Frontal cortex (tissue), 4 donors: ENCODE data around the gene RPS2. TPM values are rescaled to one million over a fixed set of nuclear protein-coding genes. Genes with fewer than 3 reads are reported as not detected.
A peak's percentile ranks its signal among the peaks of the same experiment; 100 is the strongest.
"Not testable (repeated sequence)": the region's sequence is repeated elsewhere in the genome, so short reads cannot be mapped to it uniquely, and the experiment has no call there.

ENCODE experiments used
- DNase-seq, 2 donors: peaks; one replicate each; pipeline ENCODE4 v3.0.0; 2012; ENCODE audit warnings: low spot score in 2 of 2
- FAIRE-seq: peaks from 2 replicates; lab custom pipeline; 2012; peaks lifted over from hg19 to GRCh38; lab: Jason Lieb, UNC
- total RNA-seq: library from RNA; depleted of rRNA; stranded (reverse); fragments of >200 nt; gene quantifications from one replicate; pipeline ENCODE4 v1.2.3, GENCODE V29; 2014
- donor health status: control.
- donor health status: control.
- donor health status: control.

The RPS2 gene
- total RNA-seq, 1 donor from 2014 or later: 1,930 TPM

GRCh38 chr16:1968146-1968953 lies 3.7 kb upstream of the RPS2 start:
- DNase-seq (no peak), FAIRE-seq (no peak)

GRCh38 chr16:1966460-1966859 lies 1.8 kb upstream of the RPS2 start, which contains the start of gene RNF151:
Gene RNF151, plus strand, starts transcription at chr16:1966856. Its CDS starts 26 bp downstream, at chr16:1966882.
- DNase-seq (no peak), FAIRE-seq (no peak)

GRCh38 chr16:1965396-1966001 lies 873 bp upstream of the RPS2 start:
- FAIRE-seq (no peak), DNase-seq (peak in 1 of 2 donors; percentile 28)

- DNase-seq (peak in 1 of 2 donors; percentile 39), FAIRE-seq (no peak)
These were observed 670 bp downstream of the RPS2 start for GRCh38 chr16:1963806-1964505.

- FAIRE-seq, DNase-seq: not testable (repeated sequence)
These were observed 2.2 kb downstream of the RPS2 start for GRCh38 chr16:1962161-1963153.

GRCh38 chr16:1961651-1962067 lies 3.0 kb downstream of the RPS2 start:
- DNase-seq (no peak), FAIRE-seq (no peak)

- FAIRE-seq (no peak), DNase-seq (no peak)
These were observed 3.7 kb downstream of the RPS2 start for GRCh38 chr16:1960665-1961630.

- no peak for FAIRE-seq
These were observed 5.2 kb downstream of the RPS2 start, which contains the start of gene NDUFB10 for GRCh38 chr16:1959269-1960039. Gene NDUFB10, plus strand, starts transcription at chr16:1959538. Its CDS starts 87 bp downstream, at chr16:1959625.

GRCh38 chr16:1958715-1959268 lies 5.8 kb downstream of the RPS2 start:
- no peak for FAIRE-seq
- DNase-seq: no peak

More at GRCh38 chr16:1959269-1960039, 5.2 kb downstream of the RPS2 start, which contains the start of gene NDUFB10:
- peak; percentile 92 to 94 for DNase-seq

- FAIRE-seq, DNase-seq: not testable (repeated sequence)
These were observed 6.5 kb downstream of the RPS2 start for GRCh38 chr16:1958143-1958491.

- FAIRE-seq, DNase-seq: not testable (repeated sequence)
These were observed 7.0 kb downstream of the RPS2 start for GRCh38 chr16:1957434-1958142.

- FAIRE-seq (no peak), DNase-seq (no peak)
These were observed 10.9 kb downstream of the RPS2 start for GRCh38 chr16:1953734-1954133.

- no peak for DNase-seq
These were observed 14.1 kb downstream of the RPS2 start for GRCh38 chr16:1950559-1950958.

GRCh38 chr16:1950047-1950446 lies 14.6 kb downstream of the RPS2 start:
- FAIRE-seq (no peak), DNase-seq (no peak)

More at GRCh38 chr16:1950559-1950958, 14.1 kb downstream of the RPS2 start:
- no peak for FAIRE-seq

GRCh38 chr16:1949507-1949906 lies 15.1 kb downstream of the RPS2 start:
- DNase-seq (no peak), FAIRE-seq (no peak)

GRCh38 chr16:1947369-1947670 lies 17.3 kb downstream of the RPS2 start:
- no peak for FAIRE-seq
- no peak for DNase-seq
